ENCODE results near the gene C10orf62. TPM values are rescaled to one million over a fixed set of nuclear protein-coding genes. Genes with fewer than 3 reads are reported as not detected.

Gene C10orf62
- total and polyA plus RNA-seq, 10 of the 15 experiments (the other 5 are each of a cell fraction or from before 2014, with no cell fraction given), result not detected

DNA sequence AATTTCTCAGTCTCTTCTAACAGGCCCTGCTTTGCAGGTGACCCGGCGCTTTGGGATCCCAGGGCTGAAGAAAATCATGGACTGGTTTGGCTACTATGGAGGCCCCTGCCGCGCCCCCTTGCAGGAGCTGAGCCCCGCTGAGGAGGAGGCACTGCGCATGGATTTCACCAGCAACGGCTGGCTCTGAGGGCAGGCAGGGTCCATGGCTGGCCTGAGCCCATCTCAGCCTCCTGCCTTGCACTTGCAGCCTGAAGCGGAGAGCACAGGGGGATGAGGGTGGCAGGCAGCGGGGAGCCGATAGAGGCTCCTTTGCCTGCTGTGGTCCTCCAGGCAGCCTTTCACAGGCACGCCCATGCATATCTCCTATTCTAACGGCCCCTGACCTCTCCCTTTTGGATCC lies 22.0 kb downstream of the C10orf62 start:
- Histone ChIP-seq H2AFZ (ENCODE audit: control insufficient read depth, low read depth, low read length) (no peak overlapping the region), H3K9me3 (replicated peaks; ENCODE audit: control insufficient read depth, insufficient read depth, low read length) (no peaks in the 10 kb centered on the region), H3K79me2 (ENCODE audit: control insufficient read depth, insufficient read depth, low read length) (no peaks in the 10 kb centered on the region), H4K20me1 (ENCODE audit: control insufficient read depth, insufficient read depth) (no peaks in the 10 kb centered on the region), H3K36me3 (ENCODE audit: control insufficient read depth in 2 of 2, insufficient read depth in 2 of 2, low read length in 1 of 2) (no peaks in the 10 kb centered on the region), H3K27ac (ENCODE audit: control insufficient read depth, insufficient read depth) (no peak overlapping the region), H3K27me3 (replicated peaks in 1 of 2; ENCODE audit: control insufficient read depth in 2 of 2, insufficient read depth in 2 of 2, low read length in 1 of 2) (no peaks in the 10 kb centered on the region), H3K9ac (ENCODE audit: control insufficient read depth, insufficient read depth, low read length) (no peak overlapping the region), H3K4me2 (ENCODE audit: control insufficient read depth, insufficient read depth) (no peak overlapping the region), H3K4me3 (no peak overlapping the region), H3K4me1 (ENCODE audit: control insufficient read depth, insufficient read depth, low read length) (no peaks in the 10 kb centered on the region)
- SMC1A ChIA-PET (ENCODE audit: uncharacterized antibody, unreplicated experiment), result interaction anchor here (0.9 to 1.6 kb wide), 2 partner anchors 39 to 144 kb away, joined by 3 to 9 read pairs; partner anchors contain the start of gene ANKRD2
- RAD21 ChIA-PET (ENCODE audit: unreplicated experiment), result no interaction called here
- TF ChIP-seq NFYA (IDR thresholded peaks at IDR 0.05; ENCODE audit: borderline replicate concordance, low read depth, low read length) (no peak), FOXM1 (IDR thresholded peaks at IDR 0.05; ENCODE audit: low read depth, low read length) (no peak)
- DNase-seq (ENCODE audit: low read depth, low spot score), result no peak
- ATAC-seq, result no peak
- POLR2A ChIA-PET, result no interaction called here
- no peak for FAIRE-seq
- no TSS peak for BruUV-seq (replicated peaks)
- intact Hi-C loops (cut with micrococcal nuclease; ENCODE audit: unreplicated experiment) (loop anchor here (5.0 kb wide), 1 partner anchor 149 kb away; no protein-coding TSS in a partner anchor), in situ Hi-C loops (cut with MboI) (no loop called here)
- WGBS (ENCODE audit: insufficient coverage, insufficient replicate concordance, low lambda C conversion rate, missing lambda C conversion rate), result 67% methylated on average over 12 of the region's 12 CpGs
- CTCF ChIA-PET, result interaction anchor here (0.9 to 1.5 kb wide), 5 partner anchors 24 to 205 kb away, joined by 3 to 4 read pairs (median 3); no protein-coding TSS in a partner anchor

DNA sequence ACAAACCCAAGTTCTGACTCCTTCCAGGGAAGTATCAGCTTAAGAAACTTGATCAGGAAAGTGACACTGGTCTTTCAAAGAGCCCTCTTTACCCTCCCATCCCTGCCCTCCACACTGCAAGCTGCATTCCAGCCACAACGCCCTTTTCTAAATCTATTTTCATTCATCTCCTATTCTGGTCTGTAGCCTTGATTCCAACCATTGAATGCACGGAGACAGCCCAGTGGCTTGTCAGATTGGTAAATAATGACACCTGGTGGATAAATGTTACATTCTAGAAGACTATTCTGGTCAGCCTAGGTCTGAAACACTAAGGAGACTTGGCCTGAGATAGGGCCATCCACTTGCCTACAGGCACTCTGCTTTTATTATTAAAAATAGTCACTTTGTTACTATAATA lies 22.9 kb downstream of the C10orf62 start:
- no TSS peak for BruUV-seq (replicated peaks)
- H3K4me1 ChIP-seq (ENCODE audit: control insufficient read depth, insufficient read depth, low read length), result no peaks in the 10 kb centered on the region
- H3K9ac ChIP-seq (ENCODE audit: control insufficient read depth, insufficient read depth, low read length), result no peak overlapping the region
- H3K27ac ChIP-seq (ENCODE audit: control insufficient read depth, insufficient read depth), result no peak overlapping the region
- no peak overlapping the region for H2AFZ ChIP-seq (ENCODE audit: control insufficient read depth, low read depth, low read length)
- 2% methylated on average over 2 of the region's 2 CpGs for WGBS (ENCODE audit: insufficient coverage, insufficient replicate concordance, low lambda C conversion rate, missing lambda C conversion rate)
- ChIA-PET CTCF (interaction anchor here (0.7 to 1.7 kb wide), 11 partner anchors 10 to 206 kb away, joined by 3 to 10 read pairs (median 4); partner anchors contain the start of gene ANKRD2), POLR2A (no interaction called here), RAD21 (ENCODE audit: unreplicated experiment) (no interaction called here), SMC1A (ENCODE audit: uncharacterized antibody, unreplicated experiment) (interaction anchor here (0.5 to 1.6 kb wide), 4 partner anchors 11 to 188 kb away, joined by 3 to 9 read pairs (median 3); partner anchors contain the start of gene ANKRD2)
- FAIRE-seq, result no peak
- H3K27me3 ChIP-seq (replicated peaks in 1 of 2; ENCODE audit: control insufficient read depth in 2 of 2, insufficient read depth in 2 of 2, low read length in 1 of 2), result no peaks in the 10 kb centered on the region
- in situ Hi-C loops (cut with MboI) (no loop called here), intact Hi-C loops (cut with micrococcal nuclease; ENCODE audit: unreplicated experiment) (loop anchor here (1.0 to 5.0 kb wide), 4 partner anchors 40 to 205 kb away; partner anchors contain the start of gene ANKRD2)
- no peaks in the 10 kb centered on the region for H3K79me2 ChIP-seq (ENCODE audit: control insufficient read depth, insufficient read depth, low read length)
- no peak overlapping the region for H3K4me3 ChIP-seq
- H3K36me3 ChIP-seq (ENCODE audit: control insufficient read depth in 2 of 2, insufficient read depth in 2 of 2, low read length in 1 of 2), result no peaks in the 10 kb centered on the region
- H3K9me3 ChIP-seq (replicated peaks; ENCODE audit: control insufficient read depth, insufficient read depth, low read length), result no peaks in the 10 kb centered on the region
- no peaks in the 10 kb centered on the region for H4K20me1 ChIP-seq (ENCODE audit: control insufficient read depth, insufficient read depth)
- DNase-seq (ENCODE audit: low read depth, low spot score), result no peak
- no peak overlapping the region for H3K4me2 ChIP-seq (ENCODE audit: control insufficient read depth, insufficient read depth)
- ATAC-seq, result peak; percentile 98
- TF ChIP-seq, protein P1, sequence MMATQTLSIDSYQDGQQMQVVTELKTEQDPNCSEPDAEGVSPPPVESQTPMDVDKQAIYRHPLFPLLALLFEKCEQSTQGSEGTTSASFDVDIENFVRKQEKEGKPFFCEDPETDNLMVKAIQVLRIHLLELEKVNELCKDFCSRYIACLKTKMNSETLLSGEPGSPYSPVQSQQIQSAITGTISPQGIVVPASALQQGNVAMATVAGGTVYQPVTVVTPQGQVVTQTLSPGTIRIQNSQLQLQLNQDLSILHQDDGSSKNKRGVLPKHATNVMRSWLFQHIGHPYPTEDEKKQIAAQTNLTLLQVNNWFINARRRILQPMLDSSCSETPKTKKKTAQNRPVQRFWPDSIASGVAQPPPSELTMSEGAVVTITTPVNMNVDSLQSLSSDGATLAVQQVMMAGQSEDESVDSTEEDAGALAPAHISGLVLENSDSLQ (IDR thresholded peaks at IDR 0.05), result no peak
- TF ChIP-seq POLR2AphosphoS5 (IDR thresholded peaks at IDR 0.05; ENCODE audit: low read length), result no peak
- peak; percentile 70 for TF ChIP-seq RAD21 (IDR thresholded peaks at IDR 0.05; ENCODE audit: insufficient read depth, low read depth, low read length)
- TF ChIP-seq, protein P2, sequence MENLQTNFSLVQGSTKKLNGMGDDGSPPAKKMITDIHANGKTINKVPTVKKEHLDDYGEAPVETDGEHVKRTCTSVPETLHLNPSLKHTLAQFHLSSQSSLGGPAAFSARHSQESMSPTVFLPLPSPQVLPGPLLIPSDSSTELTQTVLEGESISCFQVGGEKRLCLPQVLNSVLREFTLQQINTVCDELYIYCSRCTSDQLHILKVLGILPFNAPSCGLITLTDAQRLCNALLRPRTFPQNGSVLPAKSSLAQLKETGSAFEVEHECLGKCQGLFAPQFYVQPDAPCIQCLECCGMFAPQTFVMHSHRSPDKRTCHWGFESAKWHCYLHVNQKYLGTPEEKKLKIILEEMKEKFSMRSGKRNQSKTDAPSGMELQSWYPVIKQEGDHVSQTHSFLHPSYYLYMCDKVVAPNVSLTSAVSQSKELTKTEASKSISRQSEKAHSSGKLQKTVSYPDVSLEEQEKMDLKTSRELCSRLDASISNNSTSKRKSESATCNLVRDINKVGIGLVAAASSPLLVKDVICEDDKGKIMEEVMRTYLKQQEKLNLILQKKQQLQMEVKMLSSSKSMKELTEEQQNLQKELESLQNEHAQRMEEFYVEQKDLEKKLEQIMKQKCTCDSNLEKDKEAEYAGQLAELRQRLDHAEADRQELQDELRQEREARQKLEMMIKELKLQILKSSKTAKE (IDR thresholded peaks at IDR 0.05; ENCODE audit: low read depth, poor library complexity, severe bottlenecking), result no peak
- TF ChIP-seq, protein P3, sequence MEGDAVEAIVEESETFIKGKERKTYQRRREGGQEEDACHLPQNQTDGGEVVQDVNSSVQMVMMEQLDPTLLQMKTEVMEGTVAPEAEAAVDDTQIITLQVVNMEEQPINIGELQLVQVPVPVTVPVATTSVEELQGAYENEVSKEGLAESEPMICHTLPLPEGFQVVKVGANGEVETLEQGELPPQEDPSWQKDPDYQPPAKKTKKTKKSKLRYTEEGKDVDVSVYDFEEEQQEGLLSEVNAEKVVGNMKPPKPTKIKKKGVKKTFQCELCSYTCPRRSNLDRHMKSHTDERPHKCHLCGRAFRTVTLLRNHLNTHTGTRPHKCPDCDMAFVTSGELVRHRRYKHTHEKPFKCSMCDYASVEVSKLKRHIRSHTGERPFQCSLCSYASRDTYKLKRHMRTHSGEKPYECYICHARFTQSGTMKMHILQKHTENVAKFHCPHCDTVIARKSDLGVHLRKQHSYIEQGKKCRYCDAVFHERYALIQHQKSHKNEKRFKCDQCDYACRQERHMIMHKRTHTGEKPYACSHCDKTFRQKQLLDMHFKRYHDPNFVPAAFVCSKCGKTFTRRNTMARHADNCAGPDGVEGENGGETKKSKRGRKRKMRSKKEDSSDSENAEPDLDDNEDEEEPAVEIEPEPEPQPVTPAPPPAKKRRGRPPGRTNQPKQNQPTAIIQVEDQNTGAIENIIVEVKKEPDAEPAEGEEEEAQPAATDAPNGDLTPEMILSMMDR (IDR thresholded peaks at IDR 0.05 in 2 of 3, conservative IDR thresholded peaks at IDR 0.05 in 1 of 3; ENCODE audit: control insufficient read depth in 2 of 3, extremely low read depth in 1 of 3, insufficient read depth in 1 of 3, low read depth in 3 of 3, low read length in 3 of 3), result peak in 1 of 3 experiments; percentile 65; a peak in 3 of 6 replicates
- TF ChIP-seq RUNX3 (IDR thresholded peaks at IDR 0.05; ENCODE audit: low read length), result no peak
- no peak for TF ChIP-seq SIN3A (IDR thresholded peaks at IDR 0.05; ENCODE audit: low read depth, low read length)
- no peak for TF ChIP-seq SMARCA5 (IDR thresholded peaks at IDR 0.05)
- no peak for TF ChIP-seq JUND (IDR thresholded peaks at IDR 0.05; ENCODE audit: low read depth, low read length)
- peak; percentile 60; the same call in 1 of the 2 replicates for TF ChIP-seq SMC3 (IDR thresholded peaks at IDR 0.05; ENCODE audit: borderline replicate concordance, low read length)
- TF ChIP-seq ZBED1 (IDR thresholded peaks at IDR 0.05; ENCODE audit: borderline replicate concordance), result no peak
